GM18873 (cell line): Measurements from ENCODE around the gene BNIP2.
"Not testable (repeated sequence)": the region's sequence is repeated elsewhere in the genome, so short reads cannot be mapped to it uniquely, and the experiment has no call there.

Source experiments
- ATAC-seq: cut with Tn5 transposase; IDR thresholded peaks from one replicate; pipeline ENCODE4 v1.9.1; 2021; ENCODE audit warnings: mild to moderate bottlenecking, moderate library complexity, moderate number of reproducible peaks; ENCODE audit not compliant: unreplicated experiment, low FRiP score

The BNIP2 gene

GRCh38 chr15:59644756-59645155, 44.4 kb downstream of the BNIP2 start:
- no peak for ATAC-seq

GRCh38 chr15:59642351-59642750, 46.8 kb downstream of the BNIP2 start:
- ATAC-seq: no peak

GRCh38 chr15:59637507-59637906, 51.6 kb downstream of the BNIP2 start:
- ATAC-seq: not testable (repeated sequence)

- no peak for ATAC-seq
Observed at GRCh38 chr15:59636184-59636583, 52.9 kb downstream of the BNIP2 start.

- no peak for ATAC-seq
Observed at GRCh38 chr15:59632714-59633113, 56.4 kb downstream of the BNIP2 start.

- ATAC-seq: no peak
Observed at GRCh38 chr15:59622289-59622688, 66.8 kb downstream of the BNIP2 start.

GRCh38 chr15:59618406-59618805, 70.7 kb downstream of the BNIP2 start:
- ATAC-seq: no peak

GRCh38 chr15:59616379-59616778, 72.7 kb downstream of the BNIP2 start:
- ATAC-seq: no peak

GRCh38 chr15:59615661-59616060, 73.5 kb downstream of the BNIP2 start:
- no peak for ATAC-seq

- ATAC-seq: no peak
Observed at GRCh38 chr15:59614153-59614552, 75.0 kb downstream of the BNIP2 start.

GRCh38 chr15:59611276-59612260, 77.6 kb downstream of the BNIP2 start, which contains the start of gene GCNT3:
Gene GCNT3, plus strand, starts transcription at chr15:59611783. Its CDS starts 6,456 bp downstream, at chr15:59618239.
- no peak for ATAC-seq

- no peak for ATAC-seq
Observed at GRCh38 chr15:59609730-59610712, 79.1 kb downstream of the BNIP2 start.
